ENCODE data around the gene SMIM35. TPM values are rescaled to one million over a fixed set of nuclear protein-coding genes. Genes with fewer than 3 reads are reported as not detected.

Gene SMIM35
- total and polyA plus RNA-seq, 2 of the 4 experiments (the other 2 are of a cell fraction): not detected

- Histone ChIP-seq H3K9me3 (ENCODE audit: control insufficient read depth, insufficient read depth, low read length) (no peaks in the 10 kb centered on the region), H2AK5ac (ENCODE audit: low read depth, low read length) (no peak overlapping the region), H3K4ac (ENCODE audit: low read depth, low read length) (no peak overlapping the region), H4K8ac (ENCODE audit: low read depth in 2 of 2, low read length in 2 of 2) (no peak overlapping the region), H3K79me1 (ENCODE audit: low read depth in 1 of 2, low read length in 2 of 2) (no peaks in the 10 kb centered on the region), H2BK20ac (ENCODE audit: low read depth, low read length) (no peak overlapping the region), H2AK9ac (replicated peaks; ENCODE audit: low read depth, low read length, poor library complexity) (no peak overlapping the region), H3K56ac (ENCODE audit: extremely low read depth, insufficient read depth, low read length) (no peak overlapping the region), H4K91ac (ENCODE audit: insufficient read depth, low read depth, low read length) (no peak overlapping the region), H3K18ac (ENCODE audit: low read depth, low read length) (no peak overlapping the region), H4K20me1 (ENCODE audit: insufficient read depth, low read length) (no peaks in the 10 kb centered on the region), H3K27ac (ENCODE audit: insufficient read depth, low read length) (no peak overlapping the region), H4K5ac (ENCODE audit: low read depth, low read length) (no peak overlapping the region), H3K9ac (ENCODE audit: low read depth, low read length) (no peak overlapping the region), H3K23ac (ENCODE audit: low read depth, low read length) (no peak overlapping the region), H2BK15ac (ENCODE audit: low read depth, low read length) (no peak overlapping the region), H3K4me3 (ENCODE audit: insufficient read depth, low read depth, low read length) (no peak overlapping the region), H2BK120ac (ENCODE audit: low read depth, low read length) (no peak overlapping the region), H3K36me3 (ENCODE audit: control insufficient read depth, insufficient read depth, low read length) (no peaks in the 10 kb centered on the region), H3K4me1 (ENCODE audit: control insufficient read depth, insufficient read depth, low read length) (no peaks in the 10 kb centered on the region), H3K9me1 (ENCODE audit: insufficient read depth, low read length) (no peaks in the 10 kb centered on the region), H2AFZ (replicated peaks; ENCODE audit: low read length, poor library complexity) (no peak overlapping the region), H2BK5ac (ENCODE audit: low read depth, low read length, poor library complexity, severe bottlenecking) (no peak overlapping the region), H3K4me2 (ENCODE audit: low read depth, low read length) (no peak overlapping the region), H3K14ac (replicated peaks; ENCODE audit: low read depth, low read length) (no peak overlapping the region), H3K27me3 (ENCODE audit: control insufficient read depth, insufficient read depth, low read length) (peaks cover 6% of the 10 kb centered on the region; the same call in 1 of the 2 replicates)
- dilution Hi-C loops (cut with HindIII; ENCODE audit: low sequenced_read_pairs, unreplicated experiment) (no loop called here), intact Hi-C loops (cut with micrococcal nuclease) (no loop called here), in situ Hi-C loops (cut with MboI; ENCODE audit: low sequenced_read_pairs) (no loop called here)
- 91% methylated on average over 6 of the region's 18 CpGs; no CpG with 5 or more reads in 1 of the 2 experiments for WGBS, 2 experiments (ENCODE audit: extremely low coverage in 2 of 2, insufficient read length in 1 of 2)
- TF ChIP-seq ELK1 (IDR thresholded peaks at IDR 0.05; ENCODE audit: borderline replicate concordance, low read depth, low read length) (no peak), CEBPB (IDR thresholded peaks at IDR 0.05; ENCODE audit: low read depth, low read length) (no peak), FOS (IDR thresholded peaks at IDR 0.05; ENCODE audit: low read depth, low read length) (no peak), RAD21 (IDR thresholded peaks at IDR 0.05; ENCODE audit: low read length) (no peak)
- DNase-seq (no peak), ATAC-seq (ENCODE audit: low read depth) (no peak)
- ChIA-PET POLR2A (ENCODE audit: unreplicated experiment) (no interaction called here), CTCF (no interaction called here)
- no TSS peak for BruUV-seq (replicated peaks)
Measured at GRCh38 chr11:118081241-118081958, 5.4 kb downstream of the SMIM35 start.
